Endothelial cell of umbilical vein (primary cell): Measurements from ENCODE around the gene CFAP45. TPM values are rescaled to one million over a fixed set of nuclear protein-coding genes. Genes with fewer than 3 reads are reported as not detected.

ENCODE experiments used
- BruUV-seq: library from RNA; stranded (reverse); fragments of 400-500 nt; replicated peaks from 2 replicates; lab custom pipeline; 2021; lab: Mats Ljungman, UMichigan
- CTCF ChIA-PET: fragments of 300-600, 350-600 bp; sonication (Branson Sonifier 250); formaldehyde crosslinking; loops from one replicate; lab custom pipeline; 2021; ENCODE audit warnings: antibody characterized with exemption, inconsistent platforms; lab: Charles Lee
- POLR2A ChIA-PET: fragments of 300-600, 350-600 bp; sonication (Branson Sonifier 250); formaldehyde crosslinking; loops from one replicate; lab custom pipeline; 2021; ENCODE audit warnings: antibody characterized with exemption, inconsistent platforms; lab: Charles Lee
- DNase-seq: peaks from one replicate; pipeline ENCODE4 v3.0.0-alpha.2; 2011; ENCODE audit warnings: low read depth, low spot score
- FAIRE-seq: peaks from 2 replicates; lab custom pipeline; 2011; peaks lifted over from hg19 to GRCh38; lab: Jason Lieb, UNC
- H2AFZ ChIP-seq: 2 replicates; pipeline ENCODE4 v1.6.0; 2012; ENCODE audit warnings: low read depth, low read length, control low read depth, inconsistent platforms
- H3K27ac ChIP-seq: 2 replicates; pipeline ENCODE4 v1.5.1; 2011; ENCODE audit warnings: low read depth, mild to moderate bottlenecking, control low read depth, low read length, moderate library complexity; ENCODE audit not compliant: insufficient read depth
- H3K27me3 ChIP-seq, 2 experiments: 2 replicates each; pipeline versions ENCODE4 v1.6.0 to v1.6.1; 2011; ENCODE audit warnings: low read length in 2 of 2, mixed read lengths in 1 of 2; ENCODE audit not compliant: control insufficient read depth in 2 of 2, insufficient read depth in 2 of 2
- H3K36me3 ChIP-seq, 2 experiments: 2 replicates in 1 of 2; 3 replicates in 1 of 2; pipeline ENCODE4 v1.5.1; 2011; ENCODE audit warnings: low read length in 2 of 2, mild to moderate bottlenecking in 1 of 2, moderate library complexity in 1 of 2; ENCODE audit not compliant: control insufficient read depth in 2 of 2, insufficient read depth in 2 of 2; ENCODE audit errors: extremely low read depth in 1 of 2
- H3K4me1 ChIP-seq: 3 replicates; pipeline ENCODE4 v1.5.1; 2011; ENCODE audit warnings: mild to moderate bottlenecking, low read length; ENCODE audit not compliant: control insufficient read depth, insufficient read depth; ENCODE audit errors: extremely low read depth
- H3K4me2 ChIP-seq: 2 replicates; pipeline ENCODE4 v1.6.1; 2011; ENCODE audit warnings: low read length, control low read depth, mixed read lengths; ENCODE audit not compliant: insufficient read depth
- H3K4me3 ChIP-seq, 3 experiments: fragments of 200-600 bp in 1 of 3; sonication (generic), shearing (Covaris generic) in 1 of 3; replicated peaks in 1 of 3; 2 replicates each; pipeline ENCODE4 v1.5.1; 2011 to 2016; ENCODE audit warnings: control low read depth in 3 of 3, low read length in 3 of 3, mild to moderate bottlenecking in 2 of 3, inconsistent platforms in 1 of 3, low read depth in 1 of 3, moderate library complexity in 1 of 3; ENCODE audit not compliant: insufficient read depth in 1 of 3
- H3K79me2 ChIP-seq: 2 replicates; pipeline ENCODE4 v1.6.0; 2012; ENCODE audit warnings: low read length, inconsistent platforms; ENCODE audit not compliant: control insufficient read depth, insufficient read depth
- H3K9ac ChIP-seq: replicated peaks from 2 replicates; pipeline ENCODE3; 2011; ENCODE audit warnings: low read length, control low read depth; ENCODE audit not compliant: insufficient read depth; ENCODE audit errors: extremely low read depth
- H3K9me1 ChIP-seq: replicated peaks from 3 replicates; pipeline ENCODE4 v1.6.0; 2011; ENCODE audit warnings: mild to moderate bottlenecking, low read length; ENCODE audit not compliant: control insufficient read depth, insufficient read depth; ENCODE audit errors: extremely low read depth
- H3K9me3 ChIP-seq: replicated peaks from 2 replicates; pipeline ENCODE4 v1.5.1; 2012; ENCODE audit warnings: low read length, inconsistent platforms; ENCODE audit not compliant: control insufficient read depth, insufficient read depth
- H4K20me1 ChIP-seq: replicated peaks from 2 replicates; pipeline ENCODE3; 2011; ENCODE audit warnings: mild to moderate bottlenecking, low read length; ENCODE audit not compliant: control insufficient read depth, insufficient read depth; ENCODE audit errors: extremely low read depth
- EZH2 ChIP-seq: IDR thresholded peaks from 2 replicates; pipeline ENCODE4 v1.6.1; 2012; ENCODE audit warnings: borderline replicate concordance, low read depth, mild to moderate bottlenecking, moderate library complexity, low read length, inconsistent platforms; ENCODE audit not compliant: severe bottlenecking
- FOS ChIP-seq: IDR thresholded peaks from 2 replicates; pipeline ENCODE4 v1.6.1; 2011; ENCODE audit warnings: mild to moderate bottlenecking, low read length, moderate library complexity, borderline replicate concordance; ENCODE audit not compliant: insufficient read depth
- GATA2 ChIP-seq: IDR thresholded peaks from 2 replicates; pipeline ENCODE4 v1.7.0; 2011; ENCODE audit warnings: low read depth, mild to moderate bottlenecking, moderate library complexity, mixed read lengths, low read length; ENCODE audit not compliant: insufficient read length, insufficient read depth
- JUN ChIP-seq: IDR thresholded peaks from 2 replicates; pipeline ENCODE4 v1.6.1; 2011; ENCODE audit warnings: borderline replicate concordance, low read depth; ENCODE audit not compliant: insufficient read length, insufficient read depth
- MYC ChIP-seq: IDR thresholded peaks from one replicate; pipeline ENCODE4 v1.6.1; 2011; ENCODE audit warnings: mild to moderate bottlenecking, low read depth, low read length
- POLR2A ChIP-seq: IDR thresholded peaks from 2 replicates; pipeline ENCODE4 v1.6.1; 2012; ENCODE audit warnings: low read depth, mild to moderate bottlenecking, control low read depth, low read length
- POLR2AphosphoS5 ChIP-seq: IDR thresholded peaks from 2 replicates; pipeline ENCODE4 v1.6.1; 2012; ENCODE audit warnings: low read depth, mild to moderate bottlenecking, control low read depth, low read length, moderate library complexity; ENCODE audit not compliant: insufficient read depth
- dilution Hi-C: fragments of 300-500 bp; cut with MboI; formaldehyde crosslinking; loops from one replicate; pipeline ENCODE4 v1.15.0; 2019; ENCODE audit warnings: low sequenced_read_pairs; ENCODE audit not compliant: extremely low pct_ligation_motif_present
- intact Hi-C: fragments of 100-400 bp; cut with micrococcal nuclease; formaldehyde crosslinking; loops from one replicate; pipeline ENCODE4 v1.10.0; 2022
- polyA plus RNA-seq, 4 experiments: library from polyadenylated mRNA; depleted of rRNA in 3 of 4; stranded (reverse) in 3 of 4; unstranded in 1 of 4; fragments of >200 nt; gene quantifications; 2 replicates each; pipeline versions ENCODE4 v1.2.1 to v1.2.3, GENCODE V29; 2011 to 2012; ENCODE audit warnings: missing spikeins in 1 of 4
- total RNA-seq: library from RNA; stranded (reverse); gene quantifications from 2 replicates; pipeline ENCODE4 v1.2.3, GENCODE V29; 2021
- TF ChIP-seq, protein P1 (sequence below): IDR thresholded peaks from 2 replicates; pipeline ENCODE4 v1.6.1; 2011; ENCODE audit not compliant: insufficient read depth, insufficient read length
- TF ChIP-seq, protein P2 (sequence below), 2 donors: IDR thresholded peaks; 1 replicate in 1 of 2; 2 replicates in 1 of 2; pipeline ENCODE4 v1.5.1; 2011; ENCODE audit warnings: low read length in 2 of 2, mild to moderate bottlenecking in 2 of 2, moderate library complexity in 2 of 2, control low read depth in 1 of 2, inconsistent platforms in 1 of 2, low read depth in 1 of 2; ENCODE audit not compliant: insufficient read depth in 1 of 2; ENCODE audit errors: extremely low read depth in 1 of 2

CFAP45 gene
- total and polyA plus RNA-seq, 2 donors (not counting 3 experiments of a cell fraction or from before 2014, with no cell fraction given), result 0.25 to 2.5 TPM

DNA sequence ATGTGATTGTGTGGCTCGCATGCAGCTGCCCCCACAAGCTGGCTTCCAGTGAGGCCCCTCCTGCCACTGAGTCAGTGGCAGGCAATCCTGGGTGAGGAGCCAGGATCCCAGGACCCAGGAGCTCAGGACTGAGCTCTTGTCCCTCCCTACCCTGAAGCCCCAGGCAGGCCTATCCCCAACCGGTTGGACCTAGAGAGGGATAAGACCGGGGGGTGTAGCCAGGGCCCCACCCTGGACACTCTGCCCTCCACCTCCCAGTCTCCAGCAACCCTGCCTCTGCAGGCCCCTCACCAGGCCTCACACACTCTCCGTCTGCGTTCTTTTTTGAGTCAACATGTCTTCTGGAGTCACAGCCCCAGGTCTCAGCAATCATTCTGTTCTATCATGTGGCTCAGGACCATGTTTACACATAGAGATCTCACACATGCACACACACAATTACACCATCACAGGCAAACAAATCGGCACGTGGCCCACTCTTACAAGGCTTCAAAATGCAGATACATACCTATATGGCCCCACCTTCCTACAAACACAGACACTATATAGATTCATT, 40.1 kb downstream of the CFAP45 start:
- no peak for FAIRE-seq
- H2AFZ ChIP-seq, result no peak overlapping the region

More for the DNA sequence above, 40.1 kb downstream of the CFAP45 start:
- H3K4me2 ChIP-seq, result no peak overlapping the region
- H3K9ac ChIP-seq, result no peak overlapping the region
- no peak for TF ChIP-seq JUN
- no peak for TF ChIP-seq GATA2
- no peak for TF ChIP-seq FOS
- TF ChIP-seq MYC, result no peak
- no peak for TF ChIP-seq POLR2A
- TF ChIP-seq, protein P1, sequence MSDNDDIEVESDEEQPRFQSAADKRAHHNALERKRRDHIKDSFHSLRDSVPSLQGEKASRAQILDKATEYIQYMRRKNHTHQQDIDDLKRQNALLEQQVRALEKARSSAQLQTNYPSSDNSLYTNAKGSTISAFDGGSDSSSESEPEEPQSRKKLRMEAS, result no peak
- TF ChIP-seq POLR2AphosphoS5, result no peak
- TF ChIP-seq EZH2, result no peak
- TF ChIP-seq, protein P2, sequence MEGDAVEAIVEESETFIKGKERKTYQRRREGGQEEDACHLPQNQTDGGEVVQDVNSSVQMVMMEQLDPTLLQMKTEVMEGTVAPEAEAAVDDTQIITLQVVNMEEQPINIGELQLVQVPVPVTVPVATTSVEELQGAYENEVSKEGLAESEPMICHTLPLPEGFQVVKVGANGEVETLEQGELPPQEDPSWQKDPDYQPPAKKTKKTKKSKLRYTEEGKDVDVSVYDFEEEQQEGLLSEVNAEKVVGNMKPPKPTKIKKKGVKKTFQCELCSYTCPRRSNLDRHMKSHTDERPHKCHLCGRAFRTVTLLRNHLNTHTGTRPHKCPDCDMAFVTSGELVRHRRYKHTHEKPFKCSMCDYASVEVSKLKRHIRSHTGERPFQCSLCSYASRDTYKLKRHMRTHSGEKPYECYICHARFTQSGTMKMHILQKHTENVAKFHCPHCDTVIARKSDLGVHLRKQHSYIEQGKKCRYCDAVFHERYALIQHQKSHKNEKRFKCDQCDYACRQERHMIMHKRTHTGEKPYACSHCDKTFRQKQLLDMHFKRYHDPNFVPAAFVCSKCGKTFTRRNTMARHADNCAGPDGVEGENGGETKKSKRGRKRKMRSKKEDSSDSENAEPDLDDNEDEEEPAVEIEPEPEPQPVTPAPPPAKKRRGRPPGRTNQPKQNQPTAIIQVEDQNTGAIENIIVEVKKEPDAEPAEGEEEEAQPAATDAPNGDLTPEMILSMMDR (IDR thresholded peaks at IDR 0.05; ENCODE audit: extremely low read depth in 1 of 2, insufficient read depth in 1 of 2, low read depth in 1 of 2, low read length in 2 of 2), result no peak
- BruUV-seq, result no TSS peak
- no peaks in the 10 kb centered on the region for H3K9me1 ChIP-seq
- DNase-seq, result no peak
- ChIA-PET POLR2A (no interaction called here), CTCF (interaction anchor here (0.9 to 1.4 kb wide), 3 partner anchors 31 to 698 kb away, joined by 3 to 5 read pairs (median 5); no protein-coding TSS in a partner anchor)
- no peaks in the 10 kb centered on the region for H3K79me2 ChIP-seq
- no peaks in the 10 kb centered on the region for H3K9me3 ChIP-seq
- intact Hi-C loops (no loop called here), dilution Hi-C loops (no loop called here)
- H4K20me1 ChIP-seq, result no peaks in the 10 kb centered on the region
- H3K27me3 ChIP-seq, result no peaks in the 10 kb centered on the region
- H3K27ac ChIP-seq, result no peak overlapping the region
- no peaks in the 10 kb centered on the region for H3K36me3 ChIP-seq
- no peak overlapping the region for H3K4me3 ChIP-seq
- H3K4me1 ChIP-seq, result peaks cover 4% of the 10 kb centered on the region
